ENCODE data around the gene FMN2. TPM values are rescaled to one million over a fixed set of nuclear protein-coding genes. Genes with fewer than 3 reads are reported as not detected.

Gene FMN2
- total RNA-seq, 1 donor from 2014 or later, result 4.3 TPM

DNA sequence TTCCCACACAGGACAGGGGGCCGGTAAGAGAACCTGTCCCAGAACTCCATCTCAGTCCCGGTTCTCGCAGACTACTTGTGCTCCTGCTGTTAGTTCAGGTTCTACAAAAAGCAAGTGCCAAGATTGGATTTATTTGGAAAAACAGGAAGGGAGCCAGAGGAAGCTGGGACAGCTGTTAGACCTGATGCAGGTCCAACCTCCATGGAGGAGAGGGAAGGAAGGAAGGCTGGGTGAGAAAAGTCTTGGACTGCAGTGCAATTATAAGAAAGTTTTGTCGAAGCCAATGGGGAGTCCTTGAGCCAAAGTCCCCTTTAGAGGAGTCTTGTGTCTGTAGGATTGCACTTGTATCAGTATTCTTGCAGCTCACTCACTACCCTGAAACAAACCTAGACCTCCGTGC is 329.1 kb downstream of the FMN2 start:
- Mint-ChIP-seq H3K27ac (no peak overlapping the region), H3K27me3 (no peaks in the 10 kb centered on the region), H3K4me3 (no peak overlapping the region), H3K36me3 (no peaks in the 10 kb centered on the region), H3K9me3 (no peaks in the 10 kb centered on the region), H3K4me1 (ENCODE audit: unreplicated experiment) (peaks cover 6% of the 10 kb centered on the region)
- DNase-seq (ENCODE audit: extremely low spot score, unreplicated experiment), result no peak
- TF ChIP-seq, protein P1, sequence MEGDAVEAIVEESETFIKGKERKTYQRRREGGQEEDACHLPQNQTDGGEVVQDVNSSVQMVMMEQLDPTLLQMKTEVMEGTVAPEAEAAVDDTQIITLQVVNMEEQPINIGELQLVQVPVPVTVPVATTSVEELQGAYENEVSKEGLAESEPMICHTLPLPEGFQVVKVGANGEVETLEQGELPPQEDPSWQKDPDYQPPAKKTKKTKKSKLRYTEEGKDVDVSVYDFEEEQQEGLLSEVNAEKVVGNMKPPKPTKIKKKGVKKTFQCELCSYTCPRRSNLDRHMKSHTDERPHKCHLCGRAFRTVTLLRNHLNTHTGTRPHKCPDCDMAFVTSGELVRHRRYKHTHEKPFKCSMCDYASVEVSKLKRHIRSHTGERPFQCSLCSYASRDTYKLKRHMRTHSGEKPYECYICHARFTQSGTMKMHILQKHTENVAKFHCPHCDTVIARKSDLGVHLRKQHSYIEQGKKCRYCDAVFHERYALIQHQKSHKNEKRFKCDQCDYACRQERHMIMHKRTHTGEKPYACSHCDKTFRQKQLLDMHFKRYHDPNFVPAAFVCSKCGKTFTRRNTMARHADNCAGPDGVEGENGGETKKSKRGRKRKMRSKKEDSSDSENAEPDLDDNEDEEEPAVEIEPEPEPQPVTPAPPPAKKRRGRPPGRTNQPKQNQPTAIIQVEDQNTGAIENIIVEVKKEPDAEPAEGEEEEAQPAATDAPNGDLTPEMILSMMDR (conservative IDR thresholded peaks at IDR 0.05), result no peak

DNA sequence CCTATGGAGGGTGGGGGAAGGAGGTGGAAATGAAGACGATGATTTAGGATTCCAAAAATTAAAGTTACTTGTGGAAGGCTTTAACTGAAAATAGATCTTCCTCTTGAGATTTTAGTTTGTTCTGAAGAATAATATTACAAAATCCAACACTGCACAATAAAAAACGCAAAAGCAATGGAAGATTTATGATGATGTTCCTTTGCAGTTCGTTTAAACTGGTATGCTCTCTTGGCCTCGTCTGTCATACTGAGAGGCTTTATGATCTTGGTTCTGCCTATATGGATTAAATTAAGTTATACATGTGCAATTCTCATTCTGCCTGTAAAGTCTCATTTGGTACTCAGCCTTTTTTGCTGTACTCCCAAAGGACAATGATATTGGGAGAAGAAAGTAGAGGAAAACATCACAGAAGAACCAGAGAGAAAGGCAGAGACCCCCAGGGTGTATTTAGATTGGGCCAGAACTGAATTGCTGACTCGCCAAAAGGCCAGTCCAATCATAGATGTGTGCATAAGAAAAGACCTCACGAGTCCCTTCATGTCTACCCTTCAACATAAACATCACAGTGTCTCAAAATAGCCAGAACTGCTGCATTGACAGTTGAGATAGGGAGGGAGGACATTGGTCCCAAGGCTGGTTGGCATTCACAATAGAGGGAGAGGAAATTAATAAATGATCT is 331.7 kb downstream of the FMN2 start:
- DNase-seq (ENCODE audit: extremely low spot score, unreplicated experiment), result no peak
- H3K27ac Mint-ChIP-seq, result no peak overlapping the region
- H3K27me3 Mint-ChIP-seq, result no peaks in the 10 kb centered on the region
- no peaks in the 10 kb centered on the region for H3K9me3 Mint-ChIP-seq
- peaks cover 3% of the 10 kb centered on the region for H3K36me3 Mint-ChIP-seq
- H3K4me3 Mint-ChIP-seq, result no peak overlapping the region
- H3K4me1 Mint-ChIP-seq (ENCODE audit: unreplicated experiment), result peaks cover 6% of the 10 kb centered on the region
- TF ChIP-seq, protein P1 (conservative IDR thresholded peaks at IDR 0.05), result no peak

GRCh38 chr1:240424740-240425464 is 333.2 kb downstream of the FMN2 start:
- no peak for DNase-seq (ENCODE audit: extremely low spot score, unreplicated experiment)
- no peak overlapping the region for H3K27ac Mint-ChIP-seq
- H3K9me3 Mint-ChIP-seq, result no peaks in the 10 kb centered on the region
- H3K4me3 Mint-ChIP-seq, result no peak overlapping the region
- H3K4me1 Mint-ChIP-seq (ENCODE audit: unreplicated experiment), result peaks cover 6% of the 10 kb centered on the region
- H3K36me3 Mint-ChIP-seq, result peaks cover 3% of the 10 kb centered on the region
- H3K27me3 Mint-ChIP-seq, result no peaks in the 10 kb centered on the region
- TF ChIP-seq, protein P1 (conservative IDR thresholded peaks at IDR 0.05), result no peak

- no peak overlapping the region for H3K4me3 Mint-ChIP-seq
- no peak overlapping the region for H3K27ac Mint-ChIP-seq
- peaks cover 3% of the 10 kb centered on the region for H3K36me3 Mint-ChIP-seq
- TF ChIP-seq, protein P1 (conservative IDR thresholded peaks at IDR 0.05), result no peak
- no peaks in the 10 kb centered on the region for H3K9me3 Mint-ChIP-seq
- H3K4me1 Mint-ChIP-seq (ENCODE audit: unreplicated experiment), result peaks cover 6% of the 10 kb centered on the region
- H3K27me3 Mint-ChIP-seq, result no peaks in the 10 kb centered on the region
- DNase-seq (ENCODE audit: extremely low spot score, unreplicated experiment), result no peak
Measured at GRCh38 chr1:240426051-240426450, 334.4 kb downstream of the FMN2 start.

DNA sequence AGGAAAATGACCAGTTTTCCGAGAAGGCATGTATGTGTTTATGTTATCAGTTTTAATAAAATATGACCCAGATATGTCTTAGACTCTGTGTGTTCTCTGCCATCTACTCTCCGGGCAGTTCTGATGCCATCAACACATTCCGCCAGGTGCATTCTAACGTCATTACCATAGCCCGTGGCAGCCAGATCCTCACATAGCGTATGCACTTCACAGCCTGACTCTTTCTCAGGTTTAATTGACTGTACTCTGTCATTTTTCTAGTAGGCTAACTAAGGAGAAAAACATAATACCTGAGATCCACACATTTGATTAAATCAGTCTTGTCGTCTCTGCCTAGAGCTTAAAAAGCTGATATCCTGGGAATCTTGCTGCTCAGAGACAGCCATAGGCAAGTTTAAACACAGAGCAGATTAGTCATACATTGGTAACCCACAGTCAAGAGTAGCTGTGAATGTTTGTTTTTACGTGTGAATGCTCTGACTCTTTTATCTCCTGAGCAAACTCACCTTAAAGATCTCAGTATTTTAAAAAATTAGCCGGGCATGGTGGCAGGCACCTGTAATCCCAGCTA is 344.4 kb downstream of the FMN2 start:
- no peak overlapping the region for H3K27ac Mint-ChIP-seq
- H3K9me3 Mint-ChIP-seq, result no peaks in the 10 kb centered on the region
- H3K27me3 Mint-ChIP-seq, result no peaks in the 10 kb centered on the region
- H3K36me3 Mint-ChIP-seq, result no peaks in the 10 kb centered on the region
- TF ChIP-seq, protein P1 (conservative IDR thresholded peaks at IDR 0.05), result no peak
- no peak overlapping the region for H3K4me3 Mint-ChIP-seq
- H3K4me1 Mint-ChIP-seq (ENCODE audit: unreplicated experiment), result no peaks in the 10 kb centered on the region
- DNase-seq (ENCODE audit: extremely low spot score, unreplicated experiment), result no peak

Measured in type B pancreatic cell (in vitro differentiated cells).